ENCODE measurements around the gene VSNL1.

The VSNL1 gene

GRCh38 chr2:17529771-17530170 is 10.7 kb upstream of the VSNL1 start:
- no peak for DNase-seq (ENCODE audit: low read depth)
- no peak overlapping the region for H3K4me3 ChIP-seq (ENCODE audit: low read depth, low read length)
- TF ChIP-seq MAX (IDR thresholded peaks at IDR 0.05; ENCODE audit: low read depth, low read length): no peak
- TF ChIP-seq CTCF (IDR thresholded peaks at IDR 0.05; ENCODE audit: low read depth, low read length): no peak
- TF ChIP-seq MYC (IDR thresholded peaks at IDR 0.05; ENCODE audit: low read depth, low read length): no peak

- TF ChIP-seq CTCF (IDR thresholded peaks at IDR 0.05; ENCODE audit: low read depth, low read length) (no peak), MYC (IDR thresholded peaks at IDR 0.05; ENCODE audit: low read depth, low read length) (no peak), POLR2A (IDR thresholded peaks at IDR 0.05; ENCODE audit: extremely low read depth, insufficient read length) (no peak), MAX (IDR thresholded peaks at IDR 0.05; ENCODE audit: low read depth, low read length) (no peak)
- H3K4me3 ChIP-seq (ENCODE audit: low read depth, low read length): no peak overlapping the region
- DNase-seq (ENCODE audit: low read depth): no peak
Observed at GRCh38 chr2:17533546-17533945, 7.0 kb upstream of the VSNL1 start.

- no peak overlapping the region for H3K4me3 ChIP-seq (ENCODE audit: low read depth, low read length)
- TF ChIP-seq CTCF (IDR thresholded peaks at IDR 0.05; ENCODE audit: low read depth, low read length): no peak
- no peak for TF ChIP-seq POLR2A (IDR thresholded peaks at IDR 0.05; ENCODE audit: extremely low read depth, insufficient read length)
- no peak for TF ChIP-seq MAX (IDR thresholded peaks at IDR 0.05; ENCODE audit: low read depth, low read length)
- TF ChIP-seq MYC (IDR thresholded peaks at IDR 0.05; ENCODE audit: low read depth, low read length): no peak
- DNase-seq (ENCODE audit: low read depth): no peak
Observed at GRCh38 chr2:17536416-17536815, 4.1 kb upstream of the VSNL1 start.

GRCh38 chr2:17538022-17538843 is 2.3 kb upstream of the VSNL1 start:
- H3K4me3 ChIP-seq (ENCODE audit: low read depth, low read length): no peak overlapping the region
- no peak for DNase-seq (ENCODE audit: low read depth)
- TF ChIP-seq MAX (IDR thresholded peaks at IDR 0.05; ENCODE audit: low read depth, low read length): no peak
- TF ChIP-seq POLR2A (IDR thresholded peaks at IDR 0.05; ENCODE audit: extremely low read depth, insufficient read length): no peak
- TF ChIP-seq MYC (IDR thresholded peaks at IDR 0.05; ENCODE audit: low read depth, low read length): no peak
- no peak for TF ChIP-seq CTCF (IDR thresholded peaks at IDR 0.05; ENCODE audit: low read depth, low read length)

GRCh38 chr2:17538844-17539554 is 1.5 kb upstream of the VSNL1 start:
- no peak overlapping the region for H3K4me3 ChIP-seq (ENCODE audit: low read depth, low read length)
- DNase-seq (ENCODE audit: low read depth): no peak
- TF ChIP-seq CTCF (IDR thresholded peaks at IDR 0.05; ENCODE audit: low read depth, low read length) (no peak), MAX (IDR thresholded peaks at IDR 0.05; ENCODE audit: low read depth, low read length) (no peak), POLR2A (IDR thresholded peaks at IDR 0.05; ENCODE audit: extremely low read depth, insufficient read length) (no peak), MYC (IDR thresholded peaks at IDR 0.05; ENCODE audit: low read depth, low read length) (no peak)

Data from NB4 (cell line).